Measurements from ENCODE around the gene SDK1. TPM values are rescaled to one million over a fixed set of nuclear protein-coding genes. Genes with fewer than 3 reads are reported as not detected.

SDK1 gene
- total and polyA plus RNA-seq, 2 of the 8 experiments (the other 6 are each of a cell fraction or from before 2014, with no cell fraction given) = 3.3 to 7.2 TPM

GRCh38 chr7:4170997-4171786, 870.1 kb downstream of the SDK1 start:
- Histone ChIP-seq H3K9me3 (ENCODE audit: insufficient read depth in 2 of 2, low read depth in 1 of 2, low read length in 1 of 2) (no peaks in the 10 kb centered on the region), H3K14ac (ENCODE audit: insufficient read length) (no peak overlapping the region), H2BK5ac (ENCODE audit: low read depth, low read length) (no peak overlapping the region), H3K18ac (ENCODE audit: extremely low read depth, low read length) (no peak overlapping the region), H4K5ac (ENCODE audit: insufficient read length, low read depth, low read length) (no peak overlapping the region), H3K9ac (replicated peaks in 1 of 4; ENCODE audit: extremely low read depth in 1 of 4, low read depth in 3 of 4, low read length in 3 of 4) (no peak overlapping the region; a peak in 1 of 7 replicates), H3K23me2 (ENCODE audit: low read depth, low read length) (no peaks in the 10 kb centered on the region), H3K56ac (replicated peaks; ENCODE audit: insufficient read length, low read depth, low read length) (no peak overlapping the region), H3K79me2 (ENCODE audit: control insufficient read depth in 1 of 2, insufficient read depth in 2 of 2, low read length in 2 of 2) (no peaks in the 10 kb centered on the region), H2BK15ac (ENCODE audit: low read length) (no peak overlapping the region), H2BK120ac (replicated peaks; ENCODE audit: low read depth, low read length) (no peak overlapping the region), H3K4me1 (replicated peaks in 1 of 4; ENCODE audit: control insufficient read depth in 3 of 4, insufficient read depth in 4 of 4, low read length in 3 of 4) (peaks cover 0 to 6% (median 3%) of the 10 kb centered on the region in 4 experiments; a peak in 2 of 7 replicates), H3K27me3 (replicated peaks in 1 of 4; ENCODE audit: control insufficient read depth in 3 of 4, extremely low read depth in 1 of 4, insufficient read depth in 3 of 4, low read length in 3 of 4) (no peaks in the 10 kb centered on the region), H3K36me3 (ENCODE audit: control insufficient read depth in 2 of 4, insufficient read depth in 4 of 4, low read length in 3 of 4) (no peaks in the 10 kb centered on the region), H3K4ac (replicated peaks; ENCODE audit: insufficient read length, low read depth, low read length) (no peak overlapping the region), H4K8ac (ENCODE audit: extremely low read depth, insufficient read depth, low read length) (0 out of 2 replicates have a peak overlapping the region, but pooled peaks have one; percentile 45), H2AFZ (ENCODE audit: low read length) (no peak overlapping the region), H4K91ac (replicated peaks; ENCODE audit: insufficient read length, low read length) (no peak overlapping the region), H2AK5ac (ENCODE audit: low read depth, low read length) (no peak overlapping the region), H2BK20ac (ENCODE audit: low read length) (no peak overlapping the region), H2BK12ac (ENCODE audit: low read depth, low read length) (0 out of 2 replicates have a peak overlapping the region, but pooled peaks have one; percentile 1), H3K4me3 (ENCODE audit: extremely low read depth in 1 of 4, insufficient read depth in 2 of 4, low read depth in 3 of 4, low read length in 4 of 4) (no peak overlapping the region), H3K4me2 (ENCODE audit: insufficient read depth in 1 of 2, low read depth in 2 of 2, low read length in 2 of 2) (no peak overlapping the region), H3K27ac (ENCODE audit: low read depth, low read length) (no peak overlapping the region), H3K79me1 (ENCODE audit: low read depth, low read length) (no peaks in the 10 kb centered on the region), H3K23ac (ENCODE audit: insufficient read length) (no peak overlapping the region), H4K20me1 (replicated peaks in 1 of 2; ENCODE audit: control insufficient read depth in 1 of 2, insufficient read depth in 2 of 2, low read length in 2 of 2) (no peaks in the 10 kb centered on the region)
- DNase-seq (ENCODE audit: low read depth in 1 of 2, low spot score in 2 of 2) = no peak
- POLR2A ChIA-PET (ENCODE audit: partially characterized antibody) = no interaction called here
- no peak for FAIRE-seq
- 93% methylated on average over 22 of the region's 22 CpGs; no CpG with 5 or more reads in 1 of the 2 experiments for WGBS, 2 experiments (ENCODE audit: extremely low coverage in 1 of 2, insufficient coverage in 1 of 2, insufficient read length in 1 of 2, insufficient replicate concordance in 2 of 2, low coverage in 1 of 2, low lambda C conversion rate in 2 of 2, missing lambda C conversion rate in 1 of 2)
- no peak for TF ChIP-seq SIX5 (IDR thresholded peaks at IDR 0.05; ENCODE audit: low read depth, low read length)
- no peak for TF ChIP-seq MAX (IDR thresholded peaks at IDR 0.05)
- TF ChIP-seq CHD1 (IDR thresholded peaks at IDR 0.05; ENCODE audit: low read depth, low read length) = no peak
- TF ChIP-seq SIN3A (conservative IDR thresholded peaks at IDR 0.05 in 1 of 2, IDR thresholded peaks at IDR 0.05 in 1 of 2; ENCODE audit: low read depth in 1 of 2, low read length in 2 of 2) = no peak
- TF ChIP-seq SRF (IDR thresholded peaks at IDR 0.05; ENCODE audit: low read depth, low read length) = no peak
- no peak for TF ChIP-seq GTF2F1 (IDR thresholded peaks at IDR 0.05; ENCODE audit: borderline replicate concordance, low read depth, low read length)
- TF ChIP-seq CTBP2 (IDR thresholded peaks at IDR 0.05; ENCODE audit: borderline replicate concordance, insufficient read depth, insufficient read length, low read length) = no peak
- no peak for TF ChIP-seq KDM4A (IDR thresholded peaks at IDR 0.05; ENCODE audit: low read depth, low read length, severe bottlenecking)
- no peak for TF ChIP-seq ATF3 (IDR thresholded peaks at IDR 0.05; ENCODE audit: insufficient read depth, low read depth, low read length)
- TF ChIP-seq JUN (IDR thresholded peaks at IDR 0.05; ENCODE audit: low read depth, low read length) = no peak
- TF ChIP-seq TBP (IDR thresholded peaks at IDR 0.05; ENCODE audit: low read depth, low read length) = no peak
- TF ChIP-seq SIRT6 (IDR thresholded peaks at IDR 0.05; ENCODE audit: low read length) = no peak
- CTCF ChIA-PET (ENCODE audit: partially characterized antibody) = interaction anchor here (0.9 to 1.4 kb wide), 5 partner anchors 15 to 99 kb away, joined by 3 to 4 read pairs (median 3); no protein-coding TSS in a partner anchor
